GM18526 (cell line): ENCODE data around the gene PRKCE.

ENCODE experiments used
- POLR2A ChIP-seq: IDR thresholded peaks from 3 replicates; pipeline ENCODE4 v1.6.1; 2011; ENCODE audit not compliant: insufficient read length; ENCODE audit errors: extremely low read depth

PRKCE gene

DNA sequence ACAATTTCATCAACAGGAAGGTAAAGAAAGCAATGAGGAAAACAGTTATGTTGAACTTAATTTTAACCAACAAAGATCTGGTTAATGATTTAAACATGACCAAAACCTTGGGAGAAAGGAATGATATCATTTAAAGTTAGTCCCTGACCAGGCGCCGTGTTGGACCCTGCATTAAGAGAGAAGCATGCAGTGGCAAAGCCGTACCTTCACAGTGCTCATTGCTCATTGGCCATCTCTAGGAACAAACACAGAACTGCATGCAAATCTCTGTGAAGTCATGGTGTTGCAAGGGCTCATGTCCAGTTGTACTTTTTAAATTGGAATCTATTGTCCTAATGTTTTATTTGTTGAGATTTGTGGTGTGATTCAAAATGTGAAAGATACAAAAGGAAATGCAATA, 28.4 kb upstream of the PRKCE start:
- TF ChIP-seq POLR2A = no peak

DNA sequence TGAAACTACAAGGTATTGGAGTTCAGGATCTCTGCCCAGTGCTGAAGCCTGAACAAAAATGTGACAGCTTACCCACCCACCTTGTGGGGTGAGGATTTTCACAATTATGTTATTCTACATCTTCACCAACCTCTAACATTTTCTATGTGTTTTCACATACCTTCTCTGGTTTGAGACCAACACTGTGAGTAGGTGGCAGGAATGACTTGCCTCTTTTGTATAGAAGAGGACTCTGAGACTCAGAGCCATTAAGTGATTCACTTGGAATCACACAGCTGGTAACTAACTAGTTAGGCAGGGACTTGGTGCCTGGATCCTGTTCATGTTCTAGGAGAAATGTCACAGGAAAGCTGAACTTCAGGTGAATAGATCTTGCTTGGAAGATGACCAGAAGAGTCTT, 25.7 kb upstream of the PRKCE start:
- no peak for TF ChIP-seq POLR2A

DNA sequence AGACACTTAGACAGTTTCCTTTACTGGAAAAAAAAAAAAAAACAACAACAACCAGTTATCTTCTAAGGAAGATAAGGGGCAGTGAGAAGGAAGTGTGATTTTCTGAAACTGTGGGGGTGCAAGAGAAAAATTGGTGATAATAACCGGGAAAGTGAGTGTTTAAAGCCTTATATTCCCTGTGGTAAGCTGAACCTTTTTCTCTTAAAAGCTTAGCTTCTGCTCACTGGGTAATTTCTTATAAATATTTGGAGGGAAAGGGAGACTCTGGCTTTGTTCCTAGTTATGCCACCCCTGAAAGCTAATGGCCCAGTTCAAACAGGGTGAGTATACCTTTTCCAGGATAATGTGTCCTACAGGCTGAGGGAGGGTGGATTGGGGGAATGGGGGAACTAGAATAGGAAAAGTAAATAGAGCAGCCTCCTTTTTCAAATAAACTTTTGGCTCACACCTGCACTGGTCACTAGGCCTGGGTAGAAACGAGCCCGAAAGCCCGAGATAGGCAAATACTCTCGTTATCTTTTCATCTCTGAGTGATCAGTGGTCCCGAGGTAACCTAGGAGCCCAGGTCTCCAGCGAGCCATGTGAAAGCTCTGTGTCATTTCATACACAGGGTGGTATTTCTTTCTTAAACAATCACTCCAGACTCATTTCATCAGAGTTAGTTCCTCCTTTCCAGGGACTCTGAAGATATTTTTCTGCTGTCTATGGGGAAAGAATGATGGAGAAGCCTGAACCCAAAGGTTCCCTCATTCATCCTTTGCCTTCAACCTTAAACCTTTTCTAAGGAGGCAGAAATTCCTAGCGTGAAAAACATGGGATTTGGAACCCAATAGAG, 24.9 kb upstream of the PRKCE start:
- no peak for TF ChIP-seq POLR2A

DNA sequence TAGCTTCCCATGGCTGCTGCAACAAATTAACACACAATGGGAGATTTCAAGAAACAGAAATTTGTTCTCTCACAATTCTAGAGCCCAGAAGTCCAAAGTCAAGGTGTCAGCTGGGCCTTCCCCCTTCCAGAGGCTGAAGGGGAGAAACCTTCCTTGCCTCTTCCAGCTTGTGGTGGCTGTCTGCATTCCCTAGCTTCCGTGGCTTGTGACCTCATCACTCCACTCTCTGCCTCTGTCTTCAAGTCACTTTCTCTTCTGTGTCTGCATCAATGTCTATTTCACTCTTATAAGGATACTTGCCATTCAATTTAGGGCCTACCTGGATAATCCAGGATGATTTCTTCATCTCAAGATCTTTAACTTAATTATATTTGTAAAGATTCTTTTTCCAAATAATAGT, 23.6 kb upstream of the PRKCE start:
- no peak for TF ChIP-seq POLR2A

DNA sequence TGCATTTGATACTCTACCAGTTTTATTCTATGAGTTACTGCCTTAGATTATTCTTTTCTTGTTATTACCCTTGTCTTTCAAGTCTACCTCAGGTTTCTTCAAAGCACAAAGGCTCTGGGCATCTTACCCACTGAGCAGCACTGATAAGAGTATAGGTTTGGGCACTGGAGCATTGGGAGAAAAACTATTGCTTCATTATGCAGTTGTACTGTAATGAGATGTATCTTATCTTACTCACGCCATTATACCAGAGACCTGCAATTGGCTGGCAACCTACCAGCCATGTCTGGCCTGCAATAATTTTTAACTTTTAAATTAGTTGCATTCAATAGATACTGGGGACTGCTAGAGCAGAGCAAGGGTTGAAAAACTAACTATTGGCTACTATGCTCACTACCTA, 21.5 kb upstream of the PRKCE start:
- no peak for TF ChIP-seq POLR2A

DNA sequence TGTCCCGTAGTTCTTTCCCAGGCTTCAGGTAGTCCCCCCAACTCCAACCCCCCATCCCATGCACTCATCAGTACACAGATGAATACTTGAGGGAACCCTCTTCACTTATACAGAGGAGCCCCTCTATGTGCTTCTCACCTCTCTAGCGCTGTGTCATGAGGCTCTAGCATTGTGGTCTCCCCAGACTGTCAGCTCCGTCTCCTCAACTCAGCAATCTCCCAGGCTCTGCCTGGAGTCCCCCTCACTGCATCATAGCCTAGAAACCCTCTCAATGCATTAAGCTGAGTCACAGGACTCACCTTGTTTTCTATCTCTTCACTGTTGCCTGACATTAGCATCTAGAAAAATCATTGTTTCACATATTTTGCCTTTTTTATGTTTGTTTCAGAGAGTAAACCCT, 20.2 kb upstream of the PRKCE start:
- no peak for TF ChIP-seq POLR2A

DNA sequence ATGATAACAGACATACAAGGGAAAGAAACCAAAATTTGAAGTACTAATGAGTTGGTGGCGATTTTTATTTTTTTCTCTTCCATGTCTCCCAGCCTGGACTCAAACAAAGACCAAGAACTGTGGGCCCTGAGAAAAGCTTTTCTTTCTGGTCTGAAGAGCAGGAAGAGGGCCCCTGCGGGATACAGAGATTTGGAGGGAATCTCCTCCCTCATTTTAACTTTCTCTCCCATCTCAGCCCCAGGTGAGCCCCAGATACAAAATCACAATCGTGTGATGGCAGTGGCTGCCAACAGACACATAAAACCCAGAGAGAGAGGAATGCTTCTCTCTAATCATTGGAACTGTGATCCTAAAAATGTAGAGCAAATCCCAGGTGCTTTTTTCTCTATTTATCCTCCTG, 19.5 kb upstream of the PRKCE start:
- TF ChIP-seq POLR2A = no peak

DNA sequence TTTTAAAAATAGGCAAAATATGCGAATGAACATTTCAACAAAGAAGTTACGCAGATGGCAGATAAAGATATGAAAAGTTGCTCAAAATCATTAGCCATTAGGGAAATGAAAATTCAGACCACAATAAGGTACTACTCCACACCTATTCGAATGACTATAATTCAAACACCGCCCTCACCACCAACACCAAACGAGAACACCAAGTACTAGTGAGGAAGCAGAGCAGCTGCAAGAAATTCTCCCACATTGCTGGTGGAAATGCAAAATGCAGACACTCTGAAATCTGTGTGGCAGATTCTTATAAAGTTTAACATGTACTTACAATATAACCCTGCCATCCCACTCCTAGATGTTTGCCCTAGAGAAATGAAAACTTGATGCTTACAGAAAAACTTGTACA, 17.3 kb upstream of the PRKCE start:
- TF ChIP-seq POLR2A = no peak

DNA sequence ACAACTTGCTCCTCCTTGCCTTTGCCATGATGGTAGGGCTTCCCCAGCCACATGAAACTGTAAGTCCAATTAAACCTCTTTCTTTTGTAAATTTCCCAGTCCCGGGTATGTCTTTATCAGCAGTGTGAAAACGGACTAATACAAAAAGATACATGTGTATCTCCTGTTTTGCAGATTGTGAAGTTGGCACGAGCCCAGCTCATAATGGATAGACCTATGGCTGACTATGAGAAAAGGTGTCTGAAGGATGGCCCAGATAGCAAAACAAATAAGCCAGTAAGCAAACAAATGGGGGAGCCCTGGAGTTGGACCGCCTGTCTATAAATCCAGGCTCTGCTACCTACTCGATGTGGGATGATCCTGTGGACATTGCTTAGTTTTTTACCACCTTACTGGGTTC, 15.5 kb upstream of the PRKCE start:
- no peak for TF ChIP-seq POLR2A

DNA sequence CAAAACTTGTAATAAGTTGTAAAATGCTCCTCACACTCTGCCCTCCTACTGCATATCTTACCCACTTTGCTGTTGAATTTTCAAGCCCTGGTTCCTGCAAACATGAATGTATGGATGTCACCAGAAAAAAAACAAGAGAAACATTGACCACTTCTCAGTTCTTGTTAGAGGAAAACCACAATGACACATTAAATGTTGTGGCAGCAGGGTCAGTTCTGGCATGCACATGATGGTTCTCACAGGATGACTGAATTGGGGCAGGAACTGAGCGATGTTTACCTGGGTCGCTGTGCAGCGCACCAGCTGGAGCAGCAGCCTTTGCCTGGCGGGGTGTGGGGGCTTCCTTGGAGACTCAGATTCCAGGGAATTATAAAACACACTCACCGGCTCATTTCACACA, 14.0 kb upstream of the PRKCE start:
- TF ChIP-seq POLR2A = no peak

DNA sequence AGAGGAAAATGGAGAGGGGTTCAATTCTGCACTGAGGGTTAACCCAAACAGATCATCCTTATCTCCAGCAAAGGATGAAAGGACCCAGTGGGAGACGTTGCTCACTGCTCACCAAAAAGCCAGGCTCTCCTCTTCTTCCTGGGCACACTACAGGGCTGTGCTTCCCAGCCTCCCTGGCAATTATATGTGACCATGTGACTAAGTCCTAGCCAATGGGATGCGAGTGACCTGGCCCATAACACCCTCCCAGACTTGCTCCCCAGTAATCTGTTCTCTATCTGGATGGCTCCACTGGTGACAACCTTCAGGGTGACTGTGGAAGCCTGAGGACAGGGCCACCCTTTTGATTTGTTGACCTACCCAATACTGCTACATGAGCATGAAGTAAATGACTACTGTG, 10.9 kb upstream of the PRKCE start:
- no peak for TF ChIP-seq POLR2A

DNA sequence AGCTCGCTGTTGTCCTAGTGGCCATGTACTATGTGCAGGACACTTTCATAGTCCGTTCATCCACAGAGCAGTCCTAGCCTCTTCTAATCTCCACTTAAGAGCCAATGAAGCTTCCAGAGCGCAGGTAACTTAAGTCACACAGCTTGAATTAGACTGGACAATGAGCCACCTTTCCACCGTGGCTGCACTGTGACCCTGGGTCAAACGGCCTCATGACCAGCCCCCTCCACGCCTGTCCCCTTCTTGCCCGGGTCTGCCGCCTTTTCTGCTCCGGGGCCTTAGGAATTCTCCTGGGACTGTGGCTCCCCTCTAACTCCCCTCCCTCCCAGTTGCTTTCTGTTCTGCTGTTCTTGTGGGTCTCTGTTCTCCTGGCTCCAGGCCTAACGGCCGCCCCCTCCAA, 8.4 kb upstream of the PRKCE start:
- TF ChIP-seq POLR2A = no peak

DNA sequence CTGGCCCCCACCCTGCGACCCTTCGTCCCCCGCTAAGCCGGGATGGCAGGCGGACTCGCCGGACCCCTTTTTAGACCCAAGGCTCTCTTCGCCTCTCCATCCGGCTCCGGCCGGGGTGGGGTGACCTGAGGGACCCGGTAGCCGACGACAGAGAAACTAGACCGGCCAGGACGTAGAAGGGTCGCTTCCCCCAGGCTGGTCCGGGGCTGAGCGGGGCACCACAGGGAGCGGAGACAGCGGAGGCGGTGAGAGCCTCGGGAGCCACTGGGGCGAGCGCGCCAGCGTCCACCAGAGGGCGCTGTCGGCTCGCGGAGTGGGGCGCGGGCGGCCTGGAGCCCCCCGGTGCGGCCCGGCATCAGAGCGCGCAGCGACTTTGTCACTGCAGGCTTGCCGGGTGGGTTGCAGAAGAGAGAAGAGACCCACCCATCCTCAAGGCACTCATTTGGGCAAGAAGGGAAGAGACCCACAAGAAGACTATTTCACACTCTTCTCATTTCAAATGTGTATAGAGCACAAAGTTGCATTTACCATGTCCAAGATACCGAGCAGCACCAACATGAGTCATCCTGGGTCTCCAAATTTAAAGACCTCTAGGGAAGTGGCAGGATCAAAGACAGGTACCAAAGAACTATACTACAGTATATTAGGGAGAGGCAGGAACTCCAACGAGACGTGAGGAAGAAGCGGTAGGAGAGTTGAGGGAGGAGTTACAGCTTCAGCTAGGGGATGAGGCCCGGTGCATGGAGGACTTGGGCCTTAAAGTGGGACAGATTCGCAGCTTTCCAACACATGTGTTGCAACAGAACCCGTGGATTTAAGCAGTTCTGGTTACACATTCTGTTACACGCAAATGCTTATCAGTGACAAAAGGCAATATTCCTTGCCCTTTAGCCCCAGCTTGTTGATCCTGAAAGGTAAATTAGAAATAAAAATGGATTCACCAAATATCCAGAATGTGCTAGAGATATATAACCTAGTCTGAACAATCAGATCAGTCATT, 7.6 kb upstream of the PRKCE start:
- TF ChIP-seq POLR2A = no peak

DNA sequence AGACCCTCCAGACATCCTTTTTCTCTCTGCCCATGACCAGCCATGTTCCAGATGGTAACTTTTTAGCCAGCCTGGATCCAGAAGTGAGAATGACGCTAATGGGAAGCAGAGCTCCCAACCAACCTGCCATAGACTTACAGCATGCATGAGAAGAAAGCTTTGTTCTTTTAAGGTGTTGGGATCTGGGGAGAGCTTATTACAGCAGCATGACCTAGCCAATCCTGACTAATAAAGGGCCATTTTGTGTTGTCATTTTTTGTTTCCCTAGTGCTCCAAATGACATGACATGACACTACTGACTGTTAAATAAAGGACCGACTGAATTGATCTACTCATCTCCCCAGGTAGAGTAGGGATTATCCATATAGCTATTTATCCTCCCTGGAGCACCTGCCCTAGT, 5.2 kb upstream of the PRKCE start:
- TF ChIP-seq POLR2A = no peak

DNA sequence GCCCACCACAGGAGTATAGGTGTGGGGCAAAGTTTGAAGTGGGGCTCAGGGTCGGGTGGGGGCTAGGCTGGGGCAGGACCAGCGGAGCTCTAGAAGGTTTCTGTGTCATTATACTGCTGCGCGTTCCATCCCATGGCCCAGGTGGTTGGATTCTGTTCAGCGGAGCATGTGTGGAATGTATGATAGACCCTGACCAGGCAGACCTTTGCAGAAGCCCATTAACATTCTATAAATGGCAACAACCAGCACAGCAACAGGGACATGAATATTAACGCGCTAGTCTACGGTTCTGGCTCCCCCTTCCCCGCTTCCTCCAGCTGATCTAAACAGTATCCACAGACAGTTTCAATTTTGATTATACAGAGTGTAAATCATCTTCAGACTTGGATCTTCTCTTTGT, 4.1 kb upstream of the PRKCE start:
- TF ChIP-seq POLR2A = no peak

DNA sequence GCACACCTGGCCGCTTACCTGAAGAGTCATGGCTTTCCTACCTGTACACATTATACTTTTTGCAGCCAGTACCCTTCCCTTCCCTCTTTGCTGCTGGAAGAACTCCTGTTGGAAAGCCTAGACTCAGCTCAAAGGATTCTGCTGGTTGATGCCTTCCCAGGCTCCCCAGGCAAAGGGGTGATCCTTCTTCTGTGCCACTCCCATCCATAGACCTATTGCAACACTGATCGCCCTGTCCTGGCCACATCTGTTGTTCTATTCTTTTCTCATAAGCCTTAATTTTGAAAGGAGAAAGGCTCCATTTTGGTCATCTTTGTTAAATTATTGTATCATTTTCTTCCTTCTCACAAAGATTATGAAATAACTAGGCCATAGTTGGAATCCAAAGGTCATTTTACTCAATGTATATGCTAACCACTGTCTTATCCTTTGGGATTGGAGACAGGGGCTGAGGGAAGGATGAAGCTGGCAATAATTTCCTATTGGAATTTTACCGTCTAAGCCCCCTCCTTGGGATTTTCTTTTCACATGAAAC, 3.4 kb upstream of the PRKCE start:
- TF ChIP-seq POLR2A = no peak
